ENCODE results near the gene AP1S1.
"Not testable (repeated sequence)": the region's sequence is repeated elsewhere in the genome, so short reads cannot be mapped to it uniquely, and the experiment has no call there.

AP1S1 gene

GRCh38 chr7:101125989-101126650, 28.2 kb upstream of the AP1S1 start:
- no peak for DNase-seq

- DNase-seq: peak; percentile 38 to 60
These were observed 27.4 kb upstream of the AP1S1 start, which contains the start of gene SERPINE1 for GRCh38 chr7:101126651-101127459. Gene SERPINE1, plus strand, starts transcription at chr7:101127104. Its CDS starts 1,290 bp downstream, at chr7:101128394.

- no peak for DNase-seq
These were observed 26.7 kb upstream of the AP1S1 start for GRCh38 chr7:101127460-101128039.

GRCh38 chr7:101128040-101128834, 26.0 kb upstream of the AP1S1 start:
- no peak for DNase-seq

- DNase-seq: no peak
These were observed 24.6 kb upstream of the AP1S1 start for GRCh38 chr7:101129603-101130117.

- DNase-seq: not testable (repeated sequence)
These were observed 21.4 kb upstream of the AP1S1 start for GRCh38 chr7:101132626-101133600.

GRCh38 chr7:101133621-101134398, 20.5 kb upstream of the AP1S1 start:
- no peak for DNase-seq

GRCh38 chr7:101134399-101134980, 19.8 kb upstream of the AP1S1 start:
- DNase-seq: no peak

GRCh38 chr7:101137651-101138212, 16.5 kb upstream of the AP1S1 start:
- DNase-seq: no peak

GRCh38 chr7:101138213-101138870, 15.9 kb upstream of the AP1S1 start:
- DNase-seq: peak; percentile 85 to 86

- DNase-seq: no peak
These were observed 14.0 kb upstream of the AP1S1 start for GRCh38 chr7:101140339-101140699.

GRCh38 chr7:101140746-101141382, 13.4 kb upstream of the AP1S1 start:
- DNase-seq: no peak

GRCh38 chr7:101151908-101152651, 2.2 kb upstream of the AP1S1 start:
- DNase-seq: no peak

- DNase-seq: no peak
These were observed 422 bp downstream of the AP1S1 start for GRCh38 chr7:101154693-101155102.

GRCh38 chr7:101155303-101155702, 1.0 kb downstream of the AP1S1 start:
- no peak for DNase-seq

GRCh38 chr7:101156277-101156676, 2.0 kb downstream of the AP1S1 start:
- DNase-seq: peak in 1 of 2 experiments; percentile 23

GRCh38 chr7:101156866-101157589, 2.8 kb downstream of the AP1S1 start:
- no peak for DNase-seq

All from Kasumi-1 (cell line).